Mononuclear cell (primary cell): ENCODE measurements around the gene MYO7A. TPM values are rescaled to one million over a fixed set of nuclear protein-coding genes. Genes with fewer than 3 reads are reported as not detected.

Experiments used
- H3K27me3 ChIP-seq: 2 replicates; pipeline ENCODE4 v1.6.0; 2011; ENCODE audit warnings: low read length, control low read depth; ENCODE audit not compliant: insufficient read depth
- H3K4me1 ChIP-seq: 2 replicates; pipeline ENCODE4 v1.5.1; 2011; ENCODE audit warnings: mild to moderate bottlenecking, low read length, control low read depth; ENCODE audit not compliant: insufficient read depth
- H3K4me3 ChIP-seq: 2 replicates; pipeline ENCODE4 v1.5.1; 2011; ENCODE audit warnings: mild to moderate bottlenecking, low read length, moderate library complexity
- H3K9me3 ChIP-seq: 2 replicates; pipeline ENCODE4 v1.5.1; 2011; ENCODE audit warnings: low read depth, mild to moderate bottlenecking, control low read depth, low read length
- total RNA-seq: library from RNA; depleted of rRNA; stranded (reverse); fragments of >200 nt; gene quantifications from one replicate; pipeline ENCODE4 v1.2.3, GENCODE V29; 2012

The MYO7A gene
- total RNA-seq, 1 donor, result 1.5 TPM

GRCh38 chr11:77213589-77214428 is 85.8 kb downstream of the MYO7A start:
- no peaks in the 10 kb centered on the region for H3K4me1 ChIP-seq
- no peak overlapping the region for H3K4me3 ChIP-seq
- no peaks in the 10 kb centered on the region for H3K9me3 ChIP-seq
- H3K27me3 ChIP-seq, result no peaks in the 10 kb centered on the region

- Histone ChIP-seq H3K9me3 (no peaks in the 10 kb centered on the region), H3K4me1 (no peaks in the 10 kb centered on the region), H3K27me3 (no peaks in the 10 kb centered on the region), H3K4me3 (no peak overlapping the region)
Measured at GRCh38 chr11:77214557-77214956, 86.5 kb downstream of the MYO7A start.

GRCh38 chr11:77215106-77215505 is 87.1 kb downstream of the MYO7A start:
- H3K27me3 ChIP-seq, result no peaks in the 10 kb centered on the region
- no peak overlapping the region for H3K4me3 ChIP-seq
- no peaks in the 10 kb centered on the region for H3K9me3 ChIP-seq
- H3K4me1 ChIP-seq, result no peaks in the 10 kb centered on the region

GRCh38 chr11:77217156-77217555 is 89.1 kb downstream of the MYO7A start:
- H3K4me1 ChIP-seq, result no peaks in the 10 kb centered on the region
- no peaks in the 10 kb centered on the region for H3K27me3 ChIP-seq
- no peaks in the 10 kb centered on the region for H3K9me3 ChIP-seq
- no peak overlapping the region for H3K4me3 ChIP-seq

GRCh38 chr11:77223797-77224196 is 95.8 kb downstream of the MYO7A start:
- Histone ChIP-seq H3K9me3 (no peaks in the 10 kb centered on the region), H3K4me1 (no peaks in the 10 kb centered on the region), H3K4me3 (no peak overlapping the region), H3K27me3 (no peaks in the 10 kb centered on the region)

- Histone ChIP-seq H3K4me3 (no peak overlapping the region), H3K4me1 (no peaks in the 10 kb centered on the region), H3K27me3 (no peaks in the 10 kb centered on the region), H3K9me3 (no peaks in the 10 kb centered on the region)
Measured at GRCh38 chr11:77230878-77231605, 103.0 kb downstream of the MYO7A start.

- H3K27me3 ChIP-seq, result no peaks in the 10 kb centered on the region
- H3K9me3 ChIP-seq, result no peaks in the 10 kb centered on the region
- H3K4me1 ChIP-seq, result no peaks in the 10 kb centered on the region
- no peak overlapping the region for H3K4me3 ChIP-seq
Measured at GRCh38 chr11:77231800-77232199, 103.8 kb downstream of the MYO7A start.

- H3K27me3 ChIP-seq, result no peaks in the 10 kb centered on the region
Measured at GRCh38 chr11:77232242-77232641, 104.2 kb downstream of the MYO7A start.

GRCh38 chr11:77233011-77233410 is 105.0 kb downstream of the MYO7A start:
- H3K27me3 ChIP-seq, result no peaks in the 10 kb centered on the region
- H3K4me3 ChIP-seq, result no peak overlapping the region
- no peaks in the 10 kb centered on the region for H3K4me1 ChIP-seq
- no peaks in the 10 kb centered on the region for H3K9me3 ChIP-seq

More at GRCh38 chr11:77232242-77232641, 104.2 kb downstream of the MYO7A start:
- no peaks in the 10 kb centered on the region for H3K4me1 ChIP-seq
- H3K9me3 ChIP-seq, result no peaks in the 10 kb centered on the region
- no peak overlapping the region for H3K4me3 ChIP-seq

- no peaks in the 10 kb centered on the region for H3K4me1 ChIP-seq
- H3K9me3 ChIP-seq, result no peaks in the 10 kb centered on the region
- no peak overlapping the region for H3K4me3 ChIP-seq
- no peaks in the 10 kb centered on the region for H3K27me3 ChIP-seq
Measured at GRCh38 chr11:77236901-77237300, 108.9 kb downstream of the MYO7A start.

GRCh38 chr11:77244277-77245027 is 116.4 kb downstream of the MYO7A start:
- Histone ChIP-seq H3K9me3 (no peaks in the 10 kb centered on the region), H3K4me1 (no peaks in the 10 kb centered on the region), H3K27me3 (no peaks in the 10 kb centered on the region), H3K4me3 (no peak overlapping the region)

- Histone ChIP-seq H3K27me3 (no peaks in the 10 kb centered on the region), H3K9me3 (no peaks in the 10 kb centered on the region), H3K4me1 (no peaks in the 10 kb centered on the region), H3K4me3 (no peak overlapping the region)
Measured at GRCh38 chr11:77249427-77249826, 121.4 kb downstream of the MYO7A start.

GRCh38 chr11:77250881-77251640 is 123.0 kb downstream of the MYO7A start:
- H3K9me3 ChIP-seq, result no peaks in the 10 kb centered on the region
- H3K27me3 ChIP-seq, result no peaks in the 10 kb centered on the region
- H3K4me1 ChIP-seq, result no peaks in the 10 kb centered on the region
- H3K4me3 ChIP-seq, result no peak overlapping the region

- Histone ChIP-seq H3K27me3 (no peaks in the 10 kb centered on the region), H3K4me3 (no peak overlapping the region), H3K4me1 (no peaks in the 10 kb centered on the region), H3K9me3 (no peaks in the 10 kb centered on the region)
Measured at GRCh38 chr11:77252555-77253270, 124.7 kb downstream of the MYO7A start.
